HFFc6 (cell line): ENCODE results near the gene NFIA. TPM values are rescaled to one million over a fixed set of nuclear protein-coding genes. Genes with fewer than 3 reads are reported as not detected.

Experiments used
- DNase-seq: peaks from one replicate; pipeline ENCODE4 v3.0.0-alpha.2; 2018
- H3K27ac Mint-ChIP-seq: 2 replicates; pipeline ENCODE4 v1.8.0; 2020; ENCODE audit warnings: mild to moderate bottlenecking, mixed read lengths
- H3K27me3 Mint-ChIP-seq: 2 replicates; pipeline ENCODE4 v1.8.0; 2021; ENCODE audit warnings: mild to moderate bottlenecking, moderate library complexity, mixed read lengths; ENCODE audit not compliant: insufficient read depth
- H3K36me3 Mint-ChIP-seq: 2 replicates; pipeline ENCODE4 v1.8.0; 2021; ENCODE audit warnings: low read depth, mixed read lengths
- H3K4me1 Mint-ChIP-seq: 2 replicates; pipeline ENCODE4 v1.8.0; 2020; ENCODE audit warnings: low read depth, mixed read lengths
- H3K4me3 Mint-ChIP-seq: 2 replicates; pipeline ENCODE4 v1.8.0; 2020; ENCODE audit warnings: mild to moderate bottlenecking, moderate library complexity, mixed read lengths
- H3K9me3 Mint-ChIP-seq: 2 replicates; pipeline ENCODE4 v1.8.0; 2020; ENCODE audit warnings: mild to moderate bottlenecking, mixed read lengths
- total RNA-seq, 6 experiments: library from RNA; stranded (reverse); fragmentation: NEBNext Ultra II Directional; extraction: Animal tissue kit (Norgen Biotek cat#: 25700); gene quantifications; 2 replicates in 1 of 6; 3 replicates in 5 of 6; pipeline ENCODE4 v1.2.3, GENCODE V29; 2021
- TF ChIP-seq, protein P1 (sequence below): fragments of 200-600 bp; sonication (generic); IDR thresholded peaks from 2 replicates; pipeline ENCODE4 v1.5.0; 2021; ENCODE audit warnings: antibody characterized with exemption, mild to moderate bottlenecking

NFIA gene
- total RNA-seq, 6 experiments from 2014 or later, result 8.5 to 11.3 (median 10.4) TPM

DNA sequence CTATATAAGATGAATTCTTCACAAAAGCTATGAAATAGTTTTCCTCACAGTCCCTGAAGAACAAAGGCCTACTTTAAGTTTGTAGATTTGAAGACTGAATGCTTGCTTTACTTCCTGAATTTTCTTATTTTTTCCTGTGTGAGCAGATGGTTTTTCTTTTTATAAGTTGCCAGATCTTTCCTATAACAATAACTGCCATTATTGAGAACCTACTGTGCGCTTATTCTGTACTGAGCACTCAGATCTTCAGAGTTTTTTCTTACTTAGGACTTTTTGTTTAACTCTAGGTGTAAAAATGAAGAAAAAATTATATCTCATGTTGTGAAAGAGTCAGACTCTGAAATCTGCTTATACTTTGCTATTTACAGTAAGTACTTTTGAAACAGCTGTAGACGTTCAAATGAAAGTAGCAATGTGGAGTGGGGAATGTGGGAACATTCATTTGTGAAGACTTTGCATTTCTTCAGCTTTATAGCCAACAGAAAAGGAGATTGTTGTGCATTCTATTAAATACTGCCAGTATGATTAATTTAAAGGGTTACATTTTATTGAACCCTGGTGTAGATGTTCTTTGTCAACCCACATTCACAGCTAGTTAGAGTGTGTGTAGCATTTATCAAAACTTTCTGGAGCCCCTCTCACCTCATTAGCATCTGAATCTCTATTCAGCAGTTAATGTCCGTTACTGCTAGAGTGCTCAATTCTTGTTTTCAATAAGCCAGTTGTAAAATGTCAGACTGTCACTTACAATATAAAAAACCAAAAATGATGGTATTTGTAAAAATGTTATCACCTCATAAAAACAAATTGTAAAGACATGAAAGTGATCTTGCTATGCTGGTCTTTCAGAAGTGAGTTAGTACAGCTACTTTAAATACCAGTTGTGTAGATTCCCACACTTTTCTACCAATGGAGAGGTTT is 29.0 kb downstream of the NFIA start:
- H3K27ac Mint-ChIP-seq, result no peak overlapping the region

DNA sequence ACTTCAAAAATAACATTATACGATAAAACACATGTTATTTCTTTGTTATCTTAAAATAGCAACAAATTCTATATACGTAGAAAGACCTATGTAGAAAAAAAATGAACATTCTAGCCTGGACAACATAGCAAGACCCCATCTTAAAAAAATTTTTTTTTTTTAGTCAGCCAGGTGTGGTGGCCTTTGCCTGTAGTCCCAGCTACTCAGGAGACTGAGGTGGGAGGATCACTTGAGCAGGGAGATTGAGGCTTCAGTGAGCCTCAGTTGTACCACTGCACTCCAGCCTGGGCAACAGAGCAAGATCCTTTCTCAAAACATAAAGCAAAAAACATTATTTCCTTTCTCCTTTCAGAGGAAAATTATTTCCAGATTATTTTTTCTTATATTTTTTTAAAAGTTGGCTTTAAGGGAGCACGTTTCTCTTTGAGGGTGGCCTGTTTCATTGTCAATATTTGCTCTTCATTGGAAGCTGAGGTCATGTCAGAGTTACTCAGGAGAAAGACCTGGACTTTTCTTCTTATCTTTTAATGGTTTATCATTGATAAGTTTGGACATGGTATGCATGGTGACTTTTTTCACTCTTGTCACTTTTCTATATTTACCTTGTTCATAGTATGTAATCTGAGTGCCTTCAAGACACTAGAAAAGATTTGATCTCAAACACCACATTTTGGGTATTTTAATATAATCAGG is 32.0 kb downstream of the NFIA start:
- Mint-ChIP-seq H3K9me3 (no peaks in the 10 kb centered on the region), H3K27ac (no peak overlapping the region), H3K27me3 (peaks cover 4% of the 10 kb centered on the region), H3K4me1 (peaks cover 14% of the 10 kb centered on the region), H3K4me3 (no peak overlapping the region), H3K36me3 (no peaks in the 10 kb centered on the region)
- TF ChIP-seq, protein P1, sequence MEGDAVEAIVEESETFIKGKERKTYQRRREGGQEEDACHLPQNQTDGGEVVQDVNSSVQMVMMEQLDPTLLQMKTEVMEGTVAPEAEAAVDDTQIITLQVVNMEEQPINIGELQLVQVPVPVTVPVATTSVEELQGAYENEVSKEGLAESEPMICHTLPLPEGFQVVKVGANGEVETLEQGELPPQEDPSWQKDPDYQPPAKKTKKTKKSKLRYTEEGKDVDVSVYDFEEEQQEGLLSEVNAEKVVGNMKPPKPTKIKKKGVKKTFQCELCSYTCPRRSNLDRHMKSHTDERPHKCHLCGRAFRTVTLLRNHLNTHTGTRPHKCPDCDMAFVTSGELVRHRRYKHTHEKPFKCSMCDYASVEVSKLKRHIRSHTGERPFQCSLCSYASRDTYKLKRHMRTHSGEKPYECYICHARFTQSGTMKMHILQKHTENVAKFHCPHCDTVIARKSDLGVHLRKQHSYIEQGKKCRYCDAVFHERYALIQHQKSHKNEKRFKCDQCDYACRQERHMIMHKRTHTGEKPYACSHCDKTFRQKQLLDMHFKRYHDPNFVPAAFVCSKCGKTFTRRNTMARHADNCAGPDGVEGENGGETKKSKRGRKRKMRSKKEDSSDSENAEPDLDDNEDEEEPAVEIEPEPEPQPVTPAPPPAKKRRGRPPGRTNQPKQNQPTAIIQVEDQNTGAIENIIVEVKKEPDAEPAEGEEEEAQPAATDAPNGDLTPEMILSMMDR, result no peak
- no peak for DNase-seq

More for the DNA sequence above, 29.0 kb downstream of the NFIA start:
- no peaks in the 10 kb centered on the region for H3K36me3 Mint-ChIP-seq
- H3K9me3 Mint-ChIP-seq, result no peaks in the 10 kb centered on the region
- peaks cover 4% of the 10 kb centered on the region for H3K27me3 Mint-ChIP-seq
- TF ChIP-seq, protein P1, result no peak
- H3K4me1 Mint-ChIP-seq, result peaks cover 4% of the 10 kb centered on the region
- H3K4me3 Mint-ChIP-seq, result no peak overlapping the region
- DNase-seq, result no peak

- Mint-ChIP-seq H3K4me3 (no peak overlapping the region), H3K36me3 (no peaks in the 10 kb centered on the region), H3K27me3 (peaks cover 4% of the 10 kb centered on the region), H3K4me1 (peaks cover 20% of the 10 kb centered on the region), H3K9me3 (no peaks in the 10 kb centered on the region), H3K27ac (no peak overlapping the region)
- DNase-seq, result no peak
- TF ChIP-seq, protein P1, result no peak
Observed at GRCh38 chr1:61115436-61115835, 33.1 kb downstream of the NFIA start.

DNA sequence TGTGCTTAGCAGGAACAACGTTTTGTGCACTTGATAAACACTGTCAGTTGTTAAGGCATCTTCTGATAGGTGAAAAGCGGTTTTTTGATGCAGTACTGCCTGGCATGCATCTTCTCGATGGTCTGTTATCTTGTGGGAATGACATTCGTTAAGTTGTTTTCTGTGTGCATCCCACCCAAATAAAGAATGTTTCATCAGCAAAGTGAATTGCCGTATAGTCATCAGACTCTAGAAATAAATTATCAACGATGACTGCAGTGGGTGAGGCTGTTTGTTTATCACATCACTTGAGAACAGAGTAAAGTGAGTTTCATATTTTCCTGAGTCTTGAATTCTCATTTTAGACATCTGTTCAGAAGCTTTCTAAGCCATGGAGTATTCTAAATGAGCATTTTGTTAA is 34.1 kb downstream of the NFIA start:
- Mint-ChIP-seq H3K27me3 (peaks cover 4% of the 10 kb centered on the region), H3K36me3 (no peaks in the 10 kb centered on the region), H3K4me3 (no peak overlapping the region), H3K27ac (no peak overlapping the region), H3K9me3 (no peaks in the 10 kb centered on the region), H3K4me1 (peaks cover 30% of the 10 kb centered on the region)
- DNase-seq, result no peak
- TF ChIP-seq, protein P1, result no peak

DNA sequence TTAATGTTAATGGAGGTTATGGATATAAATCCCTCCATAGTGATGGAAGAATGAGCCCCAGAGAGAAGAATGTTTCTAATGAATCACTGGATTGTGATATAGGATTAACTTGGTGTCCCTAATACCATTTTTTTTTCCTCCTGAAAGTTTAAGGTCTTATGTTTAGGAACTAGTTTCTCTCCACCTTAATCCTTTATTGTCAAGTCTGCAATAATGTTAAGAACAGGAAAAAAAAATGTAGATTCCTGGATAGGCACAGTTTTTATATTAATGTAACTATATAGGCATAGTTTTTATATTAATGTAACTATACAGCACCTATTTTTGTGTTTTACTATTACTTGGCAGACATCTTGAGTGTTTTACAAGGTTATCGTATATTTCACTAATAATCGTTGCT is 34.9 kb downstream of the NFIA start:
- H3K36me3 Mint-ChIP-seq, result no peaks in the 10 kb centered on the region
- H3K9me3 Mint-ChIP-seq, result no peaks in the 10 kb centered on the region
- TF ChIP-seq, protein P1, result no peak
- peaks cover 4% of the 10 kb centered on the region for H3K27me3 Mint-ChIP-seq
- H3K27ac Mint-ChIP-seq, result no peak overlapping the region
- H3K4me3 Mint-ChIP-seq, result no peak overlapping the region
- DNase-seq, result no peak
- peaks cover 34% of the 10 kb centered on the region for H3K4me1 Mint-ChIP-seq
